Lung (tissue), 16 donors: ENCODE results near the gene KRTAP10-5. TPM values are rescaled to one million over a fixed set of nuclear protein-coding genes. Genes with fewer than 3 reads are reported as not detected.
"Not testable (repeated sequence)": the region's sequence is repeated elsewhere in the genome, so short reads cannot be mapped to it uniquely, and the experiment has no call there.

ENCODE experiments used
- ATAC-seq: fragments of 200-7000 bp; cut with Tn5 transposase; one replicate; pipeline ENCODE4 v1.9.1; 2020; ENCODE audit warnings: moderate number of reproducible peaks; ENCODE audit not compliant: insufficient read depth, low FRiP score
- DNase-seq, 3 donors: peaks; one replicate each; pipeline ENCODE4 v3.0.0-alpha.2; 2013 to 2017
- H3K27ac ChIP-seq, 2 donors: one replicate each; pipeline ENCODE4 v1.5.1; 2013; ENCODE audit warnings: mild to moderate bottlenecking in 2 of 2, moderate library complexity in 2 of 2, control low read depth in 1 of 2, inconsistent platforms in 1 of 2, low read depth in 1 of 2, low read length in 1 of 2
- H3K27me3 ChIP-seq, 3 donors: one replicate each; pipeline ENCODE4 v1.5.1; 2013; ENCODE audit warnings: low read length in 2 of 3; ENCODE audit not compliant: control insufficient read depth in 3 of 3, insufficient read depth in 3 of 3
- H3K36me3 ChIP-seq, 4 donors: one replicate each; pipeline ENCODE4 v1.5.1; 2013; ENCODE audit warnings: low read length in 4 of 4, mild to moderate bottlenecking in 1 of 4, moderate library complexity in 1 of 4; ENCODE audit not compliant: control insufficient read depth in 4 of 4, insufficient read depth in 4 of 4
- H3K4me1 ChIP-seq, 5 donors: one replicate each; pipeline ENCODE4 v1.5.1; 2013; ENCODE audit warnings: low read length in 5 of 5, mild to moderate bottlenecking in 2 of 5, moderate library complexity in 1 of 5; ENCODE audit not compliant: control insufficient read depth in 5 of 5, insufficient read depth in 5 of 5
- H3K4me3 ChIP-seq: one replicate; pipeline ENCODE4 v1.5.1; 2013; ENCODE audit warnings: mild to moderate bottlenecking, control low read depth, moderate library complexity
- H3K9ac ChIP-seq, 2 donors: one replicate each; pipeline ENCODE4 v1.5.1; 2013; ENCODE audit warnings: low read length in 2 of 2, control low read depth in 1 of 2; ENCODE audit not compliant: insufficient read depth in 1 of 2
- H3K9me3 ChIP-seq, 4 donors: one replicate each; pipeline ENCODE4 v1.5.1; 2013; ENCODE audit warnings: low read length in 3 of 4, mild to moderate bottlenecking in 1 of 4, moderate library complexity in 1 of 4; ENCODE audit not compliant: control insufficient read depth in 4 of 4, insufficient read depth in 3 of 4
- WGBS, 2 donors: extraction: QIAGEN DNeasy Blood & Tissue Kit; methylation state at CpG; one replicate each; pipeline ENCODE4 v1.1.7; 2013; 5-methylcytosine and 5-hydroxymethylcytosine counted together
- long read RNA-seq, 5 donors: transcript quantifications; one replicate each; lab custom pipeline, GENCODE V29; 2026
- polyA plus RNA-seq, 2 donors: library from polyadenylated mRNA; stranded (reverse); fragments of 200-250 nt; gene quantifications; one replicate each; pipeline ENCODE4 v1.2.1, GENCODE V29; 2013
- total RNA-seq, 2 donors: library from RNA; depleted of rRNA in 1 of 2; stranded (reverse); fragments of >200 nt in 1 of 2; gene quantifications; one replicate each; pipeline ENCODE4 v1.2.1, GENCODE V29; 2014 to 2021
- TF ChIP-seq, protein P1 (sequence below): IDR thresholded peaks from 2 replicates; pipeline ENCODE4 v1.5.1; 2012; ENCODE audit warnings: mild to moderate bottlenecking; ENCODE audit errors: control extremely low read depth, extremely low read depth
- donor health status: control.
- donor health status: control.
- donor health status: Bipolar disorder and iron deficiency.
- donor health status: healthy.
- donor health status: DM: yes; HTN: yes; CAD: no.

KRTAP10-5 gene, protein sequence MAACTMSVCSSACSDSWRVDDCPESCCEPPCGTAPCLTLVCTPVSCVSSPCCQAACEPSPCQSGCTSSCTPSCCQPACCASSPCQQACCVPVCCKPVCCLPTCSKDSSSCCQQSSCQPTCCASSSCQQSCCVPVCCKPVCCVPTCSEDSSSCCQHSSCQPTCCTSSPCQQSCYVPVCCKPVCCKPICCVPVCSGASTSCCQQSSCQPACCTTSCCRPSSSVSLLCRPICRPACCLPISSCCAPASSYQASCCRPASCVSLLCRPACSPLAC
- total RNA-seq (not detected), polyA plus RNA-seq (not detected)
- long read RNA-seq, donor 1: 0 reads
- long read RNA-seq, donor 2: 0 reads
- long read RNA-seq, donor 3: 0 reads
- long read RNA-seq, donor 4: 0 reads
- long read RNA-seq, donor 5: 0 reads

DNA sequence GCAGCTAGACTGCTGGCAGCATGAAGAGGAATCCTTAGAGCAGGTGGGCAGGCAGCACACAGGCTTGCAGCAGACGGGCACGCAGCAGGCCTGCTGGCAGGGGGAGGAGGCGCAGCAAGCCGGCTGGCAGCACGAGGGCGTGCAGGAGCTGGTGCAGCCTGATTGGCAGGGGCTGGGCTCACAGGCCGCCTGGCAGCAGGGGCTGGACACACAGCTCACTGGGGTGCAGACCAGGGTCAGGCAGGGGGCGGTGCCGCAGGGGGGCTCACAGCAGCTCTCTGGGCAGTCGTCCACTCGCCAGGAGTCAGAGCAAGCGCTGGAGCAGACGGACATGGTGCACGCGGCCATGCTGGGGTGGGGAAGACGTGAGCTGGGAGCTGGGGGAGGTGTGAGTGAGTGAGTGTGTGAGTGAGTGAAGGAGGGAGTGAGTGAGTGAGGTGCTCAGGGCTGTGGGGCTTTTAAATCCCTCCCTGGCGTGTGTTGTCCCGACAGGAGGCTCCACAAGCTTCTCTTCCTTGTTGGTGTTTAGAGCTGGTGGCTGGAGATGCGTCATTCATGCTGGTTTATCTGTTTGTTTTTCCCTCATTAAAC, at the start of gene KRTAP10-5:
KRTAP10-5 (minus strand) TSS at position 374 of the 591 bp plus-strand sequence; CDS start at position 348, 26 bp downstream.
- DNase-seq, H3K4me1 ChIP-seq, H3K27ac ChIP-seq, H3K9ac ChIP-seq, H3K27me3 ChIP-seq, H3K4me3 ChIP-seq, H3K36me3 ChIP-seq, ATAC-seq: not testable (repeated sequence)
- 41 to 44% methylated on average over 18 to 19 of the region's 19 CpGs for WGBS, 2 donors
- H3K9me3 ChIP-seq: peaks cover 0 to 36% (median 5%) of the 10 kb centered on the region in 4 donors

DNA sequence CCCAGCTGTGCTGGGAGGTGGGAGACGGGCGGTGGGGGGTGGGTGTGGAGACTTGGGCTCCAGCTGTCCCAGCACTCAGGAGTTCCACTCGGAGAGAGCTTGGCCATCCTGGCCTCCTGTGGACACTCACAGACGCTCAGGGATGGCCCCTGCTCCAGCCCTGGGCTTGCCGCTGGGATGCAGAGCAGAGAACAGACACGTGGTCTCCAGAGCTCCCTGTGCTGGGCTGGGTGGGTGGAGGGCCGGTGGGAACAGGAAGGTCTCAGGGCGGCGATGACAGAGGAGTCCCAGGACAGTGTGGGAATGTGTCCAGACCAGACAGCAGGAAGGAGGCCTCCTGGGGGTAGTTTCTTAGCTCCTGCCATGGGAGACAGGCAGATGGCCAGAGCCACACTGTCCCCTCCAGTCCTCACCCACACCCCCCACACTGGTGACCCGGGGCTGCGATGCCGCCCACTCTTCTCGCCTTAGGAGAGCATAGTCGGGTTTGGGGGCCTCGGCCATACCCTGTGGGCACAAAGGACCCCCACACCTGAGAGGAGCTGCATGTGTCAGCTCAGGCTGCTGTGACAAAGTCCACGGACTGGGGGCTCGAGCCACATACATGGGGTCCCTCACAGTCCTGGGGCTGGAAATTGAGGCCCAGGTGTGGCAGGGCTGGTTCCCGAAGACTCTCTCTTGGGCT, 48.4 kb upstream of the KRTAP10-5 start:
- 73 to 81% methylated on average over 18 of the region's 18 CpGs for WGBS, 2 donors
- TF ChIP-seq, protein P1, sequence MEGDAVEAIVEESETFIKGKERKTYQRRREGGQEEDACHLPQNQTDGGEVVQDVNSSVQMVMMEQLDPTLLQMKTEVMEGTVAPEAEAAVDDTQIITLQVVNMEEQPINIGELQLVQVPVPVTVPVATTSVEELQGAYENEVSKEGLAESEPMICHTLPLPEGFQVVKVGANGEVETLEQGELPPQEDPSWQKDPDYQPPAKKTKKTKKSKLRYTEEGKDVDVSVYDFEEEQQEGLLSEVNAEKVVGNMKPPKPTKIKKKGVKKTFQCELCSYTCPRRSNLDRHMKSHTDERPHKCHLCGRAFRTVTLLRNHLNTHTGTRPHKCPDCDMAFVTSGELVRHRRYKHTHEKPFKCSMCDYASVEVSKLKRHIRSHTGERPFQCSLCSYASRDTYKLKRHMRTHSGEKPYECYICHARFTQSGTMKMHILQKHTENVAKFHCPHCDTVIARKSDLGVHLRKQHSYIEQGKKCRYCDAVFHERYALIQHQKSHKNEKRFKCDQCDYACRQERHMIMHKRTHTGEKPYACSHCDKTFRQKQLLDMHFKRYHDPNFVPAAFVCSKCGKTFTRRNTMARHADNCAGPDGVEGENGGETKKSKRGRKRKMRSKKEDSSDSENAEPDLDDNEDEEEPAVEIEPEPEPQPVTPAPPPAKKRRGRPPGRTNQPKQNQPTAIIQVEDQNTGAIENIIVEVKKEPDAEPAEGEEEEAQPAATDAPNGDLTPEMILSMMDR: no peak
- ATAC-seq (no peak), DNase-seq (peak in 1 of 3 donors; percentile 44)
- Histone ChIP-seq H3K27ac (no peak overlapping the region), H3K9me3 (peaks cover 0 to 11% (median 10%) of the 10 kb centered on the region in 4 donors), H3K27me3 (no peaks in the 10 kb centered on the region), H3K4me3 (no peak overlapping the region), H3K4me1 (peaks cover 0 to 2% (median 0%) of the 10 kb centered on the region in 5 donors), H3K36me3 (no peaks in the 10 kb centered on the region), H3K9ac (no peak overlapping the region)

DNA sequence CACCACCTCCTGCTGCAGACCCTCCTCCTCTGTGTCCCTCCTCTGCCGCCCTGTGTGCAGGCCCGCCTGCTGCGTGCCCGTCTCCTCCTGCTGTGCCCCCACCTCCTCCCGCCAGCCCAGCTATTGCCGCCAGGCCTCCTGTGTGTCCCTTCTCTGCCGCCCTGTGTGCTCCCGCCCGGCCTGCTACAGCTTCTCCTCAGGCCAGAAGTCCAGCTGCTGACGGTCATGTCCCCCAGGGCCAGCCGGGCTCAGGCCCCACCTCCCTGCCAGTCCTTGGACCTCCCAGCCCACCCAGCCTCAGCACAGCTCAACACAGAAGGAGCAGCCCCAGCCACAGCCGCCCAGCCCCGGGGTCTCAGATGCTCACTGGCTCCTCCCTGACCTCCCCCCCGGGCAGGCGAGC, 47.4 kb upstream of the KRTAP10-5 start:
- H3K4me1 ChIP-seq, H3K9ac ChIP-seq, H3K27ac ChIP-seq, H3K36me3 ChIP-seq, H3K27me3 ChIP-seq, H3K4me3 ChIP-seq, ATAC-seq: not testable (repeated sequence)
- 55 to 67% methylated on average over 11 to 15 of the region's 15 CpGs for WGBS, 2 donors
- H3K9me3 ChIP-seq: peaks cover 0 to 14% (median 11%) of the 10 kb centered on the region in 4 donors
- DNase-seq: peak in 2 of 3 donors; percentile 29 to 40

DNA sequence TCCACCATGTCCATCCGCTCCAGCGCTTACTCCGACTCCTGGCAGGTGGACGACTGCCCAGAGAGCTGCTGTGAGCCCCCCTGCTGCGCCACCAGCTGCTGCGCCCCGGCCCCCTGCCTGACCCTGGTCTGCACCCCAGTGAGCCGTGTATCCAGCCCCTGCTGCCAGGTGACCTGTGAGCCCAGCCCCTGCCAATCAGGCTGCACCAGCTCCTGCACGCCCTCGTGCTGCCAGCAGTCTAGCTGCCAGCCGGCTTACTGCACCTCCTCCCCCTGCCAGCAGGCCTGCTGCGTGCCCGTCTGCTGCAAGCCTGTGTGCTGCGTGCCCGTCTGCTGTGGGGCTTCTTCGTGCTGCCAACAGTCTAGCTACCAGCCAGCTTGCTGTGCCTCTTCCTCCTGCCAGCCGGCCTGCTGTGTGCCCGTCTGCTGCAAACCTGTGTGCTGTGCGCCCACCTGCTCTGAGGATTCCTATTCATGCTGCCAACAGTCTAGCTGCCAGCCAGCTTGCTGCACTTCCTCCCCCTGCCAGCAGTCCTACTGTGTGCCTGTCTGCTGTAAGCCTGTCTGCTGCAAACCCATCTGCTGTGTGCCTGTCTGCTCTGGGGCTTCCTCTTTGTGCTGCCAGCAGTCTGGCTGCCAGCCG, 46.9 kb upstream of the KRTAP10-5 start:
- H3K4me3 ChIP-seq, H3K36me3 ChIP-seq, H3K27ac ChIP-seq, DNase-seq, ATAC-seq, H3K27me3 ChIP-seq, H3K4me1 ChIP-seq, H3K9ac ChIP-seq: not testable (repeated sequence)
- 83 to 85% methylated on average over 15 to 20 of the region's 20 CpGs for WGBS, 2 donors
- peaks cover 0 to 14% (median 13%) of the 10 kb centered on the region in 4 donors for H3K9me3 ChIP-seq
